Gastroesophageal sphincter (tissue), 4 donors: Measurements from ENCODE around the gene NREP. TPM values are rescaled to one million over a fixed set of nuclear protein-coding genes. Genes with fewer than 3 reads are reported as not detected.
A peak's percentile ranks its signal among the peaks of the same experiment; 100 is the strongest.

Experiments
- ATAC-seq: fragments of 150-250 bp; one replicate; pipeline ENCODE4 v1.9.1; 2016; ENCODE audit warnings: mild to moderate bottlenecking, moderate library complexity
- H3K27ac ChIP-seq, 4 donors: fragments of 200-600 bp; sonication (generic) in 3 of 4; 1 replicate in 3 of 4; 2 replicates in 1 of 4; pipeline ENCODE4 v1.5.1; 2016 to 2019
- H3K27me3 ChIP-seq: fragments of 200-600 bp; sonication (generic); one replicate; pipeline ENCODE4 v1.5.1; 2019
- H3K36me3 ChIP-seq, 2 donors: fragments of 200-600 bp; sonication (generic); one replicate each; pipeline ENCODE4 v1.5.1; 2019; ENCODE audit warnings: control low read depth in 1 of 2
- H3K4me1 ChIP-seq, 3 donors: fragments of 200-600 bp; sonication (generic); 1 replicate in 2 of 3; 2 replicates in 1 of 3; pipeline ENCODE4 v1.5.1; 2016 to 2019; ENCODE audit warnings: control low read depth in 2 of 3
- H3K4me3 ChIP-seq, 2 donors: fragments of 200-600 bp; sonication (generic); one replicate each; pipeline ENCODE4 v1.5.1; 2019; ENCODE audit warnings: mild to moderate bottlenecking in 1 of 2, moderate library complexity in 1 of 2
- H3K9me3 ChIP-seq, 3 donors: fragments of 200-600 bp; sonication (generic); one replicate each; pipeline ENCODE4 v1.5.1; 2017 to 2019; ENCODE audit warnings: control low read depth in 2 of 3
- EP300 ChIP-seq: sonication (generic); formaldehyde crosslinking; IDR thresholded peaks from one replicate; pipeline ENCODE4 v1.6.1; 2017; ENCODE audit warnings: antibody characterized with exemption, mild to moderate bottlenecking
- POLR2A ChIP-seq, 2 donors: fragments of 450-650 bp; IDR thresholded peaks; one replicate each; pipeline ENCODE4 v1.6.1; 2017; ENCODE audit warnings: antibody characterized with exemption in 2 of 2, mild to moderate bottlenecking in 2 of 2, moderate library complexity in 1 of 2
- POLR2AphosphoS5 ChIP-seq: sonication (generic); formaldehyde crosslinking; IDR thresholded peaks from one replicate; pipeline ENCODE4 v1.6.1; 2017; ENCODE audit warnings: antibody characterized with exemption
- WGBS, 2 donors: methylation state at CpG; one replicate each; pipeline ENCODE4 v1.1.5; 2018; ENCODE audit warnings: low coverage in 1 of 2; 5-methylcytosine and 5-hydroxymethylcytosine counted together
- total RNA-seq, 4 donors: library from RNA; depleted of rRNA; stranded (reverse); fragments of >200 nt; gene quantifications; one replicate each; pipeline ENCODE4 v1.1.0, GENCODE V29; 2016
- TF ChIP-seq, protein P1 (sequence below), 4 experiments: fragments of 200-600 bp in 2 of 4; fragments of 450-650 bp in 2 of 4; sonication (generic) in 1 of 4; IDR thresholded peaks; one replicate each; pipeline ENCODE4 v1.5.1; 2017 to 2019; ENCODE audit warnings: antibody characterized with exemption in 4 of 4, mild to moderate bottlenecking in 2 of 4, moderate library complexity in 2 of 4

NREP gene
- total RNA-seq, 4 donors from 2014 or later = 8.3 to 24.7 (median 19.0) TPM

DNA sequence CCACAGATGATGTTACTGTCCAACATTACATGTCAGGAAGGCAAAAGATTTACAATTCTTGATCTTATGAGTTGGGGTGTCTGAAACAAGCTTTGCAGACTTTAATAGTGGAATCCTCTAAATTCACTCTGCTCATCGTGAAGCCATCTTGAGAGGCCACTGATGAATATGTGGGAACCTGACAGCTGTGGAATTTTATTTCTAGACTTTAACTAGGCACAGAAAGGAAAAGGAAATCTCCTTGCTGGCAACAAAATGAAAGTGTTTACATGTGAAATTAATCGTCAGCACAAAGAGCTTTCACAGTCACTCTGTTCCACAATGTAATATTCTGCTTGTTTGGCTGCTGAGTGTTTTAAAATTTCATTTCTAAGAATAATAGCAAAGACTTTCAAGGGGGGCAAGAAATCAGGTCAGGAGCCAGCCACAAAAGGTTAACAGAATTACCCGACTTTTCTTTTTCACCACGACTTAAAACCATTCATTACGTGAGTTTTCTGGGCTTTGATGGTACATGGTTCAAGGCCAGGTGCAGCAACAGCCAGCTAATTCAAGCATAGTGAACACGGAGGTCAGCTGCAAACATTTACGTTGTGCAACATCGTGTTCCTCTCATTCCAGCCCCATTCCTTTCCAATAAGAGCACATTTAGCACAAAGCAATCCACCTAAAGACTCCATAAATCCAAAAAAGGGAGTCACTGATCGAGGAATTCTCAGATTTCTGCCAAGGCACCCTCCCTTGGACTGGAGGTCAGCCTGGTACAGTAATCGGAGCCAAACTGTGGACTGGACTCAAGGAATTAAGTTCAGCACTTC lies 14.6 kb downstream of the NREP start:
- TF ChIP-seq, protein P1, sequence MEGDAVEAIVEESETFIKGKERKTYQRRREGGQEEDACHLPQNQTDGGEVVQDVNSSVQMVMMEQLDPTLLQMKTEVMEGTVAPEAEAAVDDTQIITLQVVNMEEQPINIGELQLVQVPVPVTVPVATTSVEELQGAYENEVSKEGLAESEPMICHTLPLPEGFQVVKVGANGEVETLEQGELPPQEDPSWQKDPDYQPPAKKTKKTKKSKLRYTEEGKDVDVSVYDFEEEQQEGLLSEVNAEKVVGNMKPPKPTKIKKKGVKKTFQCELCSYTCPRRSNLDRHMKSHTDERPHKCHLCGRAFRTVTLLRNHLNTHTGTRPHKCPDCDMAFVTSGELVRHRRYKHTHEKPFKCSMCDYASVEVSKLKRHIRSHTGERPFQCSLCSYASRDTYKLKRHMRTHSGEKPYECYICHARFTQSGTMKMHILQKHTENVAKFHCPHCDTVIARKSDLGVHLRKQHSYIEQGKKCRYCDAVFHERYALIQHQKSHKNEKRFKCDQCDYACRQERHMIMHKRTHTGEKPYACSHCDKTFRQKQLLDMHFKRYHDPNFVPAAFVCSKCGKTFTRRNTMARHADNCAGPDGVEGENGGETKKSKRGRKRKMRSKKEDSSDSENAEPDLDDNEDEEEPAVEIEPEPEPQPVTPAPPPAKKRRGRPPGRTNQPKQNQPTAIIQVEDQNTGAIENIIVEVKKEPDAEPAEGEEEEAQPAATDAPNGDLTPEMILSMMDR (IDR thresholded peaks at IDR 0.05) = no peak
- TF ChIP-seq POLR2A (IDR thresholded peaks at IDR 0.05) (no peak), POLR2AphosphoS5 (peak; percentile 97), EP300 (no peak)
- peak overlapping the region; percentile 48 to 81 (median 81) for H3K27ac ChIP-seq
- H3K36me3 ChIP-seq = no peaks in the 10 kb centered on the region
- H3K9me3 ChIP-seq = no peaks in the 10 kb centered on the region
- ATAC-seq = peak; percentile 92
- H3K27me3 ChIP-seq = no peaks in the 10 kb centered on the region
- H3K4me3 ChIP-seq = peak overlapping the region; percentile 30 to 32
- WGBS, 2 donors = 2 to 15% methylated on average over 7 to 10 of the region's 10 CpGs
- H3K4me1 ChIP-seq = peaks cover 19 to 89% (median 23%) of the 10 kb centered on the region in 3 donors

GRCh38 chr5:111741278-111741677 lies 15.7 kb downstream of the NREP start:
- TF ChIP-seq POLR2AphosphoS5 (no peak), POLR2A (IDR thresholded peaks at IDR 0.05) (no peak), EP300 (no peak)
- TF ChIP-seq, protein P1 (IDR thresholded peaks at IDR 0.05) = no peak
- 41 to 54% methylated on average over 3 of the region's 3 CpGs for WGBS, 2 donors
- Histone ChIP-seq H3K9me3 (no peaks in the 10 kb centered on the region), H3K4me1 (peaks cover 19 to 92% (median 23%) of the 10 kb centered on the region in 3 donors), H3K27ac (peak overlapping the region in 3 of 4 donors; percentile 81), H3K36me3 (no peaks in the 10 kb centered on the region), H3K4me3 (no peak overlapping the region), H3K27me3 (no peaks in the 10 kb centered on the region)
- no peak for ATAC-seq

DNA sequence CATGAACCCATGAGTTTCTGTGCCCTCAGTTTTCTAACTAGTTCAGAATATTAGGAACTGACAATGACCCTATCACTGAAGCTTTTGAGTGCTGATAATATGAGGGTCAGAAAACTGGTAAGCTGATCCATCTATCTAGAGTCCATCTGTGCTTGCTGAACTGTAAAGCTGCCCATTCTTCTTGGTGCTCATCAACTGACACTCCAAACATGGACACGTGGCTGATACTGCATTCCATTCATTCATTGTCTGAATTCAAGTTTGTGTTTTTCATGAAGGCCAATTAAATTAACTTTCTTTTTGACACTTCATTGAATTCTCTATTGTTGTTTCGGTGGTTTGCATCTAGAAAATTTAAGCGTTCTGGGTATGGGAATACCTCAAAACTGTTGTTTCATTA lies 17.6 kb downstream of the NREP start:
- no peaks in the 10 kb centered on the region for H3K27me3 ChIP-seq
- H3K27ac ChIP-seq = no peak overlapping the region
- 65 to 91% methylated on average over 2 to 3 of the region's 3 CpGs for WGBS, 2 donors
- peaks cover 17 to 94% (median 28%) of the 10 kb centered on the region in 3 donors for H3K4me1 ChIP-seq
- no peaks in the 10 kb centered on the region for H3K36me3 ChIP-seq
- TF ChIP-seq EP300 (no peak), POLR2A (IDR thresholded peaks at IDR 0.05) (no peak), POLR2AphosphoS5 (no peak)
- TF ChIP-seq, protein P1 (IDR thresholded peaks at IDR 0.05) = no peak
- no peak overlapping the region for H3K4me3 ChIP-seq
- no peaks in the 10 kb centered on the region for H3K9me3 ChIP-seq
- no peak for ATAC-seq

GRCh38 chr5:111738118-111738517 lies 18.9 kb downstream of the NREP start:
- no peak overlapping the region for H3K4me3 ChIP-seq
- H3K27ac ChIP-seq = peak overlapping the region in 1 of 4 donors; percentile 23
- H3K36me3 ChIP-seq = no peaks in the 10 kb centered on the region
- no peaks in the 10 kb centered on the region for H3K27me3 ChIP-seq
- TF ChIP-seq POLR2AphosphoS5 = no peak
- TF ChIP-seq POLR2A (IDR thresholded peaks at IDR 0.05) = no peak
- TF ChIP-seq EP300 = no peak
- TF ChIP-seq, protein P1 (IDR thresholded peaks at IDR 0.05) = no peak
- 60 to 61% methylated on average over 2 to 5 of the region's 5 CpGs for WGBS, 2 donors
- ATAC-seq = no peak
- no peaks in the 10 kb centered on the region for H3K9me3 ChIP-seq
- peaks cover 4 to 94% (median 17%) of the 10 kb centered on the region in 3 donors for H3K4me1 ChIP-seq

DNA sequence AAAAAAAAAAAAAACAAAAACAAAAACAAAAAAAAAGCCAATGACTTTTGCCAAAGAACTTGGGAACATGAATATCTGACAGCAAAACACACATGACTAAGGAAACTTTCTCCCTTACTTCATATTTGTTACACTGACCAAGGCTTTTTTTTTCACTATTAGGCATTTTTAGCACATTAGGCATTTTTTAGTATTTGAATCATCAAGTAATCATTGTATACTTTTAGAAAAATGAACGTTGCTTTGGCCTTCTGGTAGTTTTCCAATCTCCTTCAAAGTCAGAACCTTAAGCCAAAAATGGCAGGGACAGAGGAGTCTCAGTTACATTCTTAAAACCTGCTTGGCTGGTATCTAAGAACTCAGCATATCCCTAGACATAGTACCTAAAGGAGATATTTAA lies 19.3 kb downstream of the NREP start:
- 0 to 12% methylated on average over 1 of the region's 1 CpG for WGBS, 2 donors

More for the DNA sequence above, 19.3 kb downstream of the NREP start:
- ATAC-seq = no peak
- H3K9me3 ChIP-seq = no peaks in the 10 kb centered on the region
- peak overlapping the region in 2 of 4 donors; percentile 2 to 23 for H3K27ac ChIP-seq
- no peaks in the 10 kb centered on the region for H3K27me3 ChIP-seq
- TF ChIP-seq POLR2A (IDR thresholded peaks at IDR 0.05) = no peak
- no peak for TF ChIP-seq POLR2AphosphoS5
- no peak for TF ChIP-seq EP300
- TF ChIP-seq, protein P1 (IDR thresholded peaks at IDR 0.05) = no peak
- no peaks in the 10 kb centered on the region for H3K36me3 ChIP-seq
- no peak overlapping the region for H3K4me3 ChIP-seq
- H3K4me1 ChIP-seq = peaks cover 0 to 94% (median 13%) of the 10 kb centered on the region in 3 donors
